Kidney (tissue), 14 donors: ENCODE data around the gene PPP4R2. TPM values are rescaled to one million over a fixed set of nuclear protein-coding genes. Genes with fewer than 3 reads are reported as not detected.
"Not testable (repeated sequence)": the region's sequence is repeated elsewhere in the genome, so short reads cannot be mapped to it uniquely, and the experiment has no call there.

Source experiments
- DNase-seq, 5 donors: peaks; one replicate each; pipeline ENCODE4 v3.0.0-alpha.2; 2013 to 2020
- FAIRE-seq: peaks from 2 replicates; lab custom pipeline; 2012; peaks lifted over from hg19 to GRCh38; lab: Jason Lieb, UNC
- H3K27ac ChIP-seq, 2 donors: one replicate each; pipeline ENCODE4 v1.7.0; 2013; ENCODE audit warnings: low read depth in 2 of 2, low read length in 2 of 2, inconsistent platforms in 1 of 2
- H3K27me3 ChIP-seq: one replicate; pipeline ENCODE4 v1.7.1; 2013; ENCODE audit warnings: low read length, inconsistent platforms; ENCODE audit not compliant: control insufficient read depth, insufficient read depth
- H3K36me3 ChIP-seq, 3 donors: one replicate each; pipeline versions ENCODE4 v1.7.0 to v1.7.1; 2013; ENCODE audit warnings: low read length in 3 of 3, control low read depth in 1 of 3, inconsistent platforms in 1 of 3; ENCODE audit not compliant: insufficient read depth in 3 of 3, control insufficient read depth in 2 of 3
- H3K4me1 ChIP-seq, 3 donors: one replicate each; pipeline versions ENCODE4 v1.7.0 to v1.7.1; 2013; ENCODE audit warnings: low read length in 3 of 3, inconsistent platforms in 1 of 3, low read depth in 1 of 3; ENCODE audit not compliant: control insufficient read depth in 2 of 3, insufficient read depth in 2 of 3
- H3K4me3 ChIP-seq, 3 donors: one replicate each; pipeline versions ENCODE4 v1.7.0 to v1.8.1; 2013; ENCODE audit warnings: low read length in 3 of 3, control low read depth in 1 of 3, inconsistent platforms in 1 of 3
- H3K9ac ChIP-seq, 3 donors: one replicate each; pipeline versions ENCODE4 v1.7.0 to v1.7.1; 2013; ENCODE audit warnings: low read length in 3 of 3, control low read depth in 1 of 3, inconsistent platforms in 1 of 3
- H3K9me3 ChIP-seq, 3 donors: one replicate each; pipeline versions ENCODE4 v1.7.0 to v1.7.1; 2013; ENCODE audit warnings: low read length in 3 of 3, control low read depth in 1 of 3, inconsistent platforms in 1 of 3; ENCODE audit not compliant: control insufficient read depth in 2 of 3, insufficient read depth in 1 of 3
- CTCF ChIP-seq: IDR thresholded peaks from 3 replicates; pipeline ENCODE4 v1.5.1; 2012; ENCODE audit warnings: mild to moderate bottlenecking, moderate library complexity, borderline replicate concordance; ENCODE audit not compliant: insufficient read depth; ENCODE audit errors: extremely low read depth
- intact Hi-C: fragments of 100-400 bp; cut with DNase I; formaldehyde crosslinking; loops from one replicate; pipeline ENCODE4 v1.11.1; 2022
- polyA plus RNA-seq: library from polyadenylated mRNA; stranded (reverse); fragments of 350-450 nt; fragmentation: Illumina TruSeq; extraction: RNeasy Lipid Tissue Mini Kit (QIAGEN cat#74804); gene quantifications from one replicate; pipeline ENCODE4 v1.2.3, GENCODE V29; 2014; ENCODE audit warnings: low read depth, low replicate concordance; ENCODE audit not compliant: insufficient read depth
- total RNA-seq: library from RNA; stranded (reverse); fragmentation: NEBNext Ultra II Directional; extraction: Animal tissue kit (Norgen Biotek cat#: 25700); gene quantifications from one replicate; pipeline ENCODE4 v1.2.1, GENCODE V29; 2021
- donor health status: control.
- donor health status: control.
- donor health status: control.
- donor health status: control.
- donor health status: control.
- donor health status: DM: yes; HTN: yes; CAD: no.
- donor health status: Normal renal cell carcinoma (clear cell type).

Gene PPP4R2
- total and polyA plus RNA-seq, 2 donors from 2014 or later: 14.5 to 72.0 TPM

DNA sequence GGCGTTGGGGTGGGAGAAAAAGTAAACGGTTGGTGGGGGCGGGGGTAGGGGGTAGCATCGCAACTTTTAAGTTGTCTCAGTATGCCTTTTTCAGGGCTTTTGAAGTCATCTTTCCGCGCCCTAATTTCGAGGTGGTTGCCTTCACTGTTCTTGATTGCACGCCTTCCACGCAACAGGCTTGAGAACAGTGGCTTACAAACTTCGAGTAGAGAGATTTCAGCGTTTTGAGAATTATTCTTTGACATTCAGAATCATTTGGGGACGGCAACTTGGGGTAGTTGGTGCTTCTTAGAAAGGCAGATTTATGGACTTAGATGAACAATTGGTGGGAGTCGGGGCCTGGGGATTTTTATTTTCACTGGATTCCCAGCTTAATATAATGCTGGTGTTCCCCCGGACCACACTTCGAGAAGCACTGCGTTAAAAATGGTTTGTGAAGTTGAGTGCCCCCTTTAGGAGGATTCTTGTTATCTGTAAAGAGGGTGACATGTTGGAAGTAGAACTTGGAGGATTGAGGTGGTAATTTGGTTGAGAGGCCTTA, 880 bp downstream of the PPP4R2 start:
- Histone ChIP-seq H3K36me3 (no peaks in the 10 kb centered on the region), H3K9me3 (no peaks in the 10 kb centered on the region), H3K27me3 (no peaks in the 10 kb centered on the region), H3K9ac (peak overlapping the region; percentile 88 to 91 (median 90)), H3K4me3 (peak overlapping the region; percentile 93 to 95 (median 93)), H3K4me1 (peaks cover 2 to 14% (median 4%) of the 10 kb centered on the region in 3 donors), H3K27ac (peak overlapping the region; percentile 84 to 94)
- TF ChIP-seq CTCF: peak; percentile 34
- intact Hi-C loops: no loop called here
- no peak for FAIRE-seq
- peak in 4 of 5 donors; percentile 39 to 89 (median 66) for DNase-seq

DNA sequence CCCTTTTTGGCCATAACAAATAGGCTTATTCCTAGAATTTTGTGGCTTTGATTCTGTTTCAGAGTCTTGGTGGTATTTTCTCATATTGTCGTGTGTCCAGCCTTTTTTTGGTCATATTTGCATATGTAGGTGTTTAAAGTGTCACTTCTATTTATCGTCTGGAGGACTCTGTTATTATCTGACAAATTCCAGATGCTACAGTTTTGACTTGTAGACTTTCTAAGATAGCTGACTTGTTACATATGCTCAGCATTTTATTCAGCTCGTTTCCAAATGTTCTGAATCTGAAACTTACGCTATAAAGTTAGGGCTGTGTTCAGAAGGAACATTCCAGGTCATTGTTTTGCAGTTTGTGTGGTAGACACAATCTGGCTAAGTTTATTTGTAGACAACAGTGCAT, 1.9 kb downstream of the PPP4R2 start:
- no peak overlapping the region for H3K27ac ChIP-seq
- no peak for TF ChIP-seq CTCF
- H3K4me1 ChIP-seq: peaks cover 2 to 14% (median 4%) of the 10 kb centered on the region in 3 donors
- peak in 2 of 5 donors; percentile 24 for DNase-seq
- H3K4me3 ChIP-seq: peak overlapping the region; percentile 93 to 95 (median 93)
- intact Hi-C loops: no loop called here
- FAIRE-seq: no peak
- H3K9me3 ChIP-seq: no peaks in the 10 kb centered on the region
- peak overlapping the region in 2 of 3 donors; percentile 45 to 88 for H3K9ac ChIP-seq
- no peaks in the 10 kb centered on the region for H3K36me3 ChIP-seq
- H3K27me3 ChIP-seq: no peaks in the 10 kb centered on the region

- Histone ChIP-seq H3K4me3 (peak overlapping the region in 1 of 3 donors; percentile 50), H3K36me3 (no peaks in the 10 kb centered on the region), H3K9ac (no peak overlapping the region), H3K27ac (no peak overlapping the region), H3K4me1 (peaks cover 2 to 14% (median 4%) of the 10 kb centered on the region in 3 donors), H3K9me3 (no peaks in the 10 kb centered on the region), H3K27me3 (no peaks in the 10 kb centered on the region)
- intact Hi-C loops: no loop called here
- no peak for TF ChIP-seq CTCF
- FAIRE-seq (no peak), DNase-seq (no peak)
Measured at GRCh38 chr3:72999951-73000350, 3.3 kb downstream of the PPP4R2 start.

DNA sequence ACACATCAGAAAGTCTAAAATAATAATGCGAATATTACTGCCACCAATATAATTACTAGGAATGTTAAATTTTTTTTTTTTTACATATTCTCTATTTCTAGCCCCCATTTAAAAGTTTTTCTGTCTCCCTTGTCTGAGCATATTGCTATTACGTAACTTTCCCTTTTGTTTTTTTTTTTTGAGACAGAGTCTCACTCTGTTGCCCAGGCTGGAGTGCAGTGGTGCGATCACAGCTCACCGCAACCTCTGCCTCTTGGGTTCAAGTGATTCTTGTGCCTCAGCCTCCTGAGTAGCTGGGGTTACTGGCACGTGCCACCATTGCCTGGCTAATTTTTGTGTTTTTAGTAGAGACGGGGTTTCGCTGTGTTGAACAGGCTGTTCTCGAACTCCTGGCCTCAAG, 6.4 kb downstream of the PPP4R2 start:
- H3K36me3 ChIP-seq, DNase-seq: not testable (repeated sequence)

More for the DNA sequence above, 6.4 kb downstream of the PPP4R2 start:
- H3K27ac ChIP-seq, H3K9me3 ChIP-seq, intact Hi-C loops, FAIRE-seq, H3K27me3 ChIP-seq, H3K4me3 ChIP-seq, H3K9ac ChIP-seq: not testable (repeated sequence)
- peaks cover 2 to 11% (median 4%) of the 10 kb centered on the region in 3 donors for H3K4me1 ChIP-seq
